Mesendoderm (in vitro differentiated cells): Measurements from ENCODE around the gene CLEC3B.

Source experiments
- DNase-seq: peaks from one replicate; pipeline ENCODE4 v3.0.0; 2013
- H2AK5ac ChIP-seq: 2 replicates; pipeline ENCODE4 v1.6.1; 2013; ENCODE audit warnings: low read length, inconsistent platforms
- H2BK120ac ChIP-seq: 2 replicates; pipeline ENCODE4 v1.6.1; 2013; ENCODE audit warnings: low read depth, mild to moderate bottlenecking, low read length, moderate library complexity, mixed read lengths
- H2BK15ac ChIP-seq: replicated peaks from 2 replicates; pipeline ENCODE4 v1.6.1; 2013; ENCODE audit warnings: low read depth, mild to moderate bottlenecking, moderate library complexity
- H2BK5ac ChIP-seq: 2 replicates; pipeline ENCODE4 v1.6.1; 2013; ENCODE audit warnings: low read length, inconsistent platforms
- H3K18ac ChIP-seq: 2 replicates; pipeline ENCODE4 v1.6.1; 2013; ENCODE audit warnings: mild to moderate bottlenecking, low read length, mixed read lengths
- H3K23ac ChIP-seq: one replicate; pipeline ENCODE4 v1.6.1; 2013; ENCODE audit warnings: low read length
- H3K27ac ChIP-seq: 2 replicates; pipeline ENCODE4 v1.5.1; 2013; ENCODE audit warnings: low read depth, mild to moderate bottlenecking, inconsistent platforms, low read length, moderate library complexity
- H3K27me3 ChIP-seq: 2 replicates; pipeline ENCODE4 v1.6.1; 2013; ENCODE audit warnings: low read length, control low read depth, mild to moderate bottlenecking, inconsistent platforms; ENCODE audit not compliant: insufficient read depth, poor library complexity
- H3K36me3 ChIP-seq: 2 replicates; pipeline ENCODE4 v1.6.1; 2013; ENCODE audit warnings: low read length, inconsistent platforms; ENCODE audit not compliant: control insufficient read depth, insufficient read depth
- H3K4ac ChIP-seq: one replicate; pipeline ENCODE4 v1.6.1; 2013; ENCODE audit warnings: low read depth, mild to moderate bottlenecking, low read length, moderate library complexity
- H3K4me1 ChIP-seq: 2 replicates; pipeline ENCODE4 v1.6.1; 2013; ENCODE audit warnings: low read depth, low read length, inconsistent platforms; ENCODE audit not compliant: control insufficient read depth
- H3K4me2 ChIP-seq: 2 replicates; pipeline ENCODE4 v1.6.1; 2013; ENCODE audit warnings: low read length
- H3K4me3 ChIP-seq: 2 replicates; pipeline ENCODE4 v1.5.1; 2013; ENCODE audit warnings: mild to moderate bottlenecking, low read length
- H3K56ac ChIP-seq: one replicate; pipeline ENCODE4 v1.6.1; 2013; ENCODE audit warnings: low read length
- H3K79me1 ChIP-seq: 2 replicates; pipeline ENCODE4 v1.6.1; 2013; ENCODE audit warnings: low read length, inconsistent platforms
- H3K79me2 ChIP-seq: 2 replicates; pipeline ENCODE4 v1.6.1; 2013; ENCODE audit warnings: mild to moderate bottlenecking, low read length; ENCODE audit not compliant: control insufficient read depth, insufficient read depth
- H3K9ac ChIP-seq: 2 replicates; pipeline ENCODE4 v1.6.1; 2013; ENCODE audit warnings: low read length, inconsistent platforms
- H4K5ac ChIP-seq: one replicate; pipeline ENCODE4 v1.6.1; 2013; ENCODE audit warnings: low read length
- H4K8ac ChIP-seq: one replicate; pipeline ENCODE4 v1.6.1; 2013; ENCODE audit warnings: low read depth, mild to moderate bottlenecking, control low read depth, low read length, moderate library complexity
- WGBS: extraction: QIAGEN DNeasy Blood & Tissue Kit; methylation state at CpG from one replicate; pipeline ENCODE4 v1.1.7; 2013; ENCODE audit warnings: low lambda C conversion rate, missing lambda C conversion rate; ENCODE audit not compliant: insufficient coverage; ENCODE audit errors: extremely low coverage; 5-methylcytosine and 5-hydroxymethylcytosine counted together

Gene CLEC3B

DNA sequence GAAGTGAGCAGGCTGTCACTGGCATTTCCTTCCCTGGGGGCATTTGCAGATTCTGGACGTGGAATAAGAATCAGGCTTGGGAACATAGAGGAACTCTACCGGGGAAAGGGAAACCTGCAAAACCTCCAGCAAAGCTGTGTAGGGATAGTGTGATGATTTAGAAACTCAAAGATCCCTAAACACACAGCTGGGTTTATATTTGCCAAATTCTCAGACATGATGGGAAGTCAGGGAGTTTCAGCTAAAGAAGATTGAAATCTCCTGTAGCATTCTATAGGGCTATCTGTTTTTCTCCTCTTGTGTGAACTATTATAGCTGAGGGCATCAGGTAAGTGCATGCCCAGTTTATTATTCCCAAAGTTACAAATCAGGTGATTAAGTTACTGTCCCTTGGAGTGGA is 9.2 kb upstream of the CLEC3B start:
- no peak overlapping the region for H3K18ac ChIP-seq
- H3K36me3 ChIP-seq = no peaks in the 10 kb centered on the region
- no peaks in the 10 kb centered on the region for H3K4me1 ChIP-seq
- H3K79me2 ChIP-seq = no peaks in the 10 kb centered on the region
- H4K8ac ChIP-seq = no peak overlapping the region
- no peak overlapping the region for H2BK15ac ChIP-seq
- H4K5ac ChIP-seq = no peak overlapping the region
- no peak overlapping the region for H2BK5ac ChIP-seq
- no CpG with 5 or more reads among the region's 2 CpGs for WGBS
- H3K4ac ChIP-seq = no peak overlapping the region
- H3K4me3 ChIP-seq = no peak overlapping the region
- H3K4me2 ChIP-seq = no peak overlapping the region
- H3K23ac ChIP-seq = no peak overlapping the region
- H2AK5ac ChIP-seq = no peak overlapping the region
- DNase-seq = no peak
- no peaks in the 10 kb centered on the region for H3K79me1 ChIP-seq
- H3K27me3 ChIP-seq = no peaks in the 10 kb centered on the region
- H3K27ac ChIP-seq = no peak overlapping the region
- H2BK120ac ChIP-seq = no peak overlapping the region
- no peak overlapping the region for H3K56ac ChIP-seq
- H3K9ac ChIP-seq = no peak overlapping the region

DNA sequence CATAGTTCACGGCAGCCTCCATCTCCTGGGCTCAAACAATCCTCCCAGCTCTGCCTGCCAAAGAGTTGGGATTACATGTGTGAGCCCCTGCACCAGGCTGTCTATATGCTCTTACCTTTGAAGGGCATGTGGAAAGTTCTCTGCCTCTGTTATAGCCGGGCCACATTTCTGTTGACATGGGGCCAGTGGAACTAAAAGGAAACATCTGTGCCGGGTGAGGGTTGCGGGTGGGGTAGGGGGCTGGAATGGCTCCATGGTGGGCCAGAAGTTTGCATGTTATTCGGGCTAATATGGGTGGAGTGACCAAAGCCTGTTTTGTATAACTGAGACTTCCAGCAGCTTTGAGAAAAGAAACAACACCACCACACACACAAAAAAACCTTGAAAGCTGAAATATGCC is 8.3 kb upstream of the CLEC3B start:
- no CpG with 5 or more reads among the region's 5 CpGs for WGBS
- H3K23ac ChIP-seq = no peak overlapping the region
- DNase-seq = no peak

DNA sequence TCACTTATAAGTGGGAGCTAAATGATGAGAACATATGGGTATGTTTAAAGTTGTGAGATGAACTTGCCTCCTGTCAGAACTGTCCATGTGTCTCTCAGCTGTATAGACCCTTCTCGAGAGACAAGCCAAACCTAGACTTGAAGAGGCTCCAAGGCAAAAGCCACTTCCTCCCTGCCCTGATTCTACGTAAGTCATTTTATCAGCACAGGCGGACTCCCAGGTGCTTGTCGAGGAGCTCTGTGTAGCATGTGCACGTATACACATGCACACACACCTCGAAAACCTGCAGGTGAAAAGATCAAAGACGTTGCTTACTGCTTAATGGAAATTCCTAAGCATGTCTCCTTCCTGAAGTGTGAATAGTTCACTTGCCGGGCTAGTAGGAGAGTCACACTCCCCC is 5.6 kb upstream of the CLEC3B start:
- no peak overlapping the region for H2BK15ac ChIP-seq
- no peak overlapping the region for H4K8ac ChIP-seq
- peaks cover 13% of the 10 kb centered on the region for H3K4me1 ChIP-seq
- H2AK5ac ChIP-seq = no peak overlapping the region
- DNase-seq = no peak
- H2BK120ac ChIP-seq = no peak overlapping the region
- H3K27ac ChIP-seq = no peak overlapping the region
- no CpG with 5 or more reads among the region's 8 CpGs for WGBS
- no peak overlapping the region for H4K5ac ChIP-seq
- no peaks in the 10 kb centered on the region for H3K36me3 ChIP-seq
- no peak overlapping the region for H3K56ac ChIP-seq
- no peak overlapping the region for H3K4me3 ChIP-seq
- H3K4ac ChIP-seq = no peak overlapping the region
- no peaks in the 10 kb centered on the region for H3K79me1 ChIP-seq
- H3K27me3 ChIP-seq = no peaks in the 10 kb centered on the region
- H3K23ac ChIP-seq = no peak overlapping the region
- no peak overlapping the region for H2BK5ac ChIP-seq
- no peaks in the 10 kb centered on the region for H3K79me2 ChIP-seq
- H3K9ac ChIP-seq = no peak overlapping the region
- no peak overlapping the region for H3K4me2 ChIP-seq
- H3K18ac ChIP-seq = no peak overlapping the region

More for the DNA sequence above, 8.3 kb upstream of the CLEC3B start:
- Histone ChIP-seq H3K4me1 (peaks cover 4% of the 10 kb centered on the region), H3K4me3 (no peak overlapping the region), H2BK15ac (no peak overlapping the region), H3K79me2 (no peaks in the 10 kb centered on the region), H3K36me3 (no peaks in the 10 kb centered on the region), H2AK5ac (no peak overlapping the region), H2BK120ac (no peak overlapping the region), H4K8ac (no peak overlapping the region), H4K5ac (no peak overlapping the region), H3K27me3 (no peaks in the 10 kb centered on the region), H3K79me1 (no peaks in the 10 kb centered on the region), H3K56ac (no peak overlapping the region), H3K4me2 (no peak overlapping the region), H3K4ac (no peak overlapping the region), H3K9ac (no peak overlapping the region), H3K27ac (no peak overlapping the region), H3K18ac (no peak overlapping the region), H2BK5ac (no peak overlapping the region)

DNA sequence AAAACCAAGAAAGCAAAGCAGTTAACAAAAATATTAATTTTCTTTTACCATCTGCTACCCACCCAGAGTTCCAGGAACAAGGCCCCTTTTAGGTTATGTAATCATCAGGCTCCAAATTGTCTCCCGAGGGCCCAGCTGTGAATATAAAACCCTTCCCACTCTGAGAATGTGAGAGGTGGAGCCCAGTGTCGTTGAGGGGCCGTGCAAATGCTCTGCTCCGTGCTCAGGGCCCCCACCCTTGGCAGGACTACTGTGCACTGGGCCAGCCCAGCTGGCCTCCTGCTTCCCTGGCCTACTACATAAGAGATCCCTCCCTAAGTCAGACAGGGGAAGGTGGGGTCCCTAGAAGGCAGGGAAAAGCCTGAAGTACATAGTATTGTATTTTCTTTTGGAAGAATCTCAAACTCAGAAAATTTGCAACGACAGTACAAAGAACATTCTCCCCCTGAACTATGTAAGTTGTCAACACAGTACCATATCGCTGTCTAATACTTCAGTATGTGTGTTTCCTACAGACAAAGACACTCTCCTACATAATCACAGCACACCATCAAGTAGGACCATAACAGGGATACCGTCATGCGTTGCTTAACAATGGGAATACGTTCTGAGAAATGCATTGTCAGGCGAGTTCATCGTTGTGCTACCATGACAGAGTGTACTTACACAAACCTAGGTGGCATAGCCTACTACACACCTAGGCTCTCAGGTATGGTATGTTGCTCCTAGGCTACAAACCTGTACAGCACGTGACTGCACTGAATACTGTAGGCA is 4.4 kb upstream of the CLEC3B start:
- Histone ChIP-seq H3K4ac (no peak overlapping the region), H2BK120ac (no peak overlapping the region), H3K36me3 (no peaks in the 10 kb centered on the region), H3K9ac (no peak overlapping the region), H3K79me1 (no peaks in the 10 kb centered on the region), H3K79me2 (no peaks in the 10 kb centered on the region), H3K56ac (no peak overlapping the region), H4K8ac (no peak overlapping the region), H2AK5ac (no peak overlapping the region), H3K27ac (no peak overlapping the region), H3K4me3 (no peak overlapping the region), H3K4me1 (peaks cover 13% of the 10 kb centered on the region), H3K27me3 (no peaks in the 10 kb centered on the region), H4K5ac (no peak overlapping the region), H3K18ac (no peak overlapping the region), H3K4me2 (no peak overlapping the region), H2BK5ac (no peak overlapping the region), H2BK15ac (no peak overlapping the region), H3K23ac (no peak overlapping the region)
- no CpG with 5 or more reads among the region's 12 CpGs for WGBS
- DNase-seq = no peak

DNA sequence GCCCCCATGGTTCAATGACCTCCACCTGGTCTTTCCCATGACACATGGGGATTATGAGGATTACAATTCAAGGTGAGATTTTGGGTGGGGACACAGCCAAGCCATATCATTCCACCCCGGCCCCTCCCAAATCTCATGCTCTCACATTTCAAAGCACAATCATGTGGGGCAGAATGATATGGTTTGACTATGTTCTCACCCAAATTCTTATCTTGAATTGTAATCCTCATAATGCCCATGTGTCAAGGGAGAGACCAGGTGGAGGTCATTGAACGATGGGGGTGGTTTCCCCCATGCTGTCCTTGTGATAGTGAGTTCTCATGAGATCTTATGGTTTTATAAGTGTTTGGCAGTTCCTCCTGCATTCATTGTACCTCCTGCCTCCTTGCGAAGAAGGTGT is 2.4 kb upstream of the CLEC3B start:
- Histone ChIP-seq H3K36me3 (no peaks in the 10 kb centered on the region), H4K5ac (no peak overlapping the region), H3K56ac (no peak overlapping the region), H3K79me2 (no peaks in the 10 kb centered on the region), H3K9ac (no peak overlapping the region), H3K4me2 (no peak overlapping the region), H3K4ac (no peak overlapping the region), H4K8ac (no peak overlapping the region), H2AK5ac (no peak overlapping the region), H3K4me1 (peaks cover 13% of the 10 kb centered on the region), H3K27me3 (no peaks in the 10 kb centered on the region), H3K4me3 (no peak overlapping the region), H3K18ac (no peak overlapping the region), H2BK15ac (no peak overlapping the region), H3K79me1 (no peaks in the 10 kb centered on the region), H3K27ac (no peak overlapping the region), H2BK5ac (no peak overlapping the region), H2BK120ac (no peak overlapping the region), H3K23ac (no peak overlapping the region)
- DNase-seq = peak; percentile 95
- no CpG with 5 or more reads among the region's 3 CpGs for WGBS
